CD14-positive monocyte (primary cell): ENCODE measurements around the gene BRINP3. TPM values are rescaled to one million over a fixed set of nuclear protein-coding genes. Genes with fewer than 3 reads are reported as not detected.
A peak's percentile ranks its signal among the peaks of the same experiment; 100 is the strongest.

ENCODE experiments used
- DNase-seq, 3 donors: peaks; one replicate each; pipeline ENCODE4 v3.0.0-alpha.2; 2011 to 2022
- H2AFZ ChIP-seq: 2 replicates; pipeline ENCODE4 v1.6.0; 2012; ENCODE audit warnings: mild to moderate bottlenecking, low read depth, low read length, inconsistent platforms; ENCODE audit not compliant: insufficient read depth, poor library complexity, severe bottlenecking
- H3K27ac ChIP-seq, 2 donors: 1 replicate in 1 of 2; 2 replicates in 1 of 2; pipeline ENCODE4 v1.5.1; 2012 to 2013; ENCODE audit warnings: low read length in 2 of 2, control low read depth in 1 of 2, inconsistent platforms in 1 of 2, low read depth in 1 of 2, mild to moderate bottlenecking in 1 of 2
- H3K27me3 ChIP-seq, 2 donors: one replicate each; pipeline versions ENCODE4 v1.6.0 to v1.6.1; 2011 to 2013; ENCODE audit warnings: low read length in 2 of 2; ENCODE audit not compliant: control insufficient read depth in 2 of 2, insufficient read depth in 2 of 2
- H3K36me3 ChIP-seq, 2 donors: replicated peaks in 1 of 2; 1 replicate in 1 of 2; 2 replicates in 1 of 2; pipeline versions ENCODE4 v1.5.1 to v1.6.1; 2012 to 2013; ENCODE audit warnings: low read length in 2 of 2, control low read depth in 1 of 2, inconsistent platforms in 1 of 2, mild to moderate bottlenecking in 1 of 2; ENCODE audit not compliant: insufficient read depth in 2 of 2, control insufficient read depth in 1 of 2
- H3K4me1 ChIP-seq, 2 donors: 1 replicate in 1 of 2; 2 replicates in 1 of 2; pipeline versions ENCODE4 v1.5.1 to v1.6.1; 2012 to 2013; ENCODE audit warnings: low read length in 2 of 2, control low read depth in 1 of 2, inconsistent platforms in 1 of 2, mild to moderate bottlenecking in 1 of 2, moderate library complexity in 1 of 2; ENCODE audit not compliant: insufficient read depth in 2 of 2, control insufficient read depth in 1 of 2
- H3K4me2 ChIP-seq: replicated peaks from 2 replicates; pipeline ENCODE3; 2012; ENCODE audit warnings: low read length, moderate library complexity, mild to moderate bottlenecking; ENCODE audit not compliant: poor library complexity, severe bottlenecking; ENCODE audit errors: extremely low read depth
- H3K4me3 ChIP-seq, 3 experiments: fragments of 200-600 bp in 1 of 3; sonication (generic) in 1 of 3; replicated peaks in 1 of 3; 1 replicate in 2 of 3; 2 replicates in 1 of 3; pipeline ENCODE4 v1.5.1; 2011 to 2013; ENCODE audit warnings: low read length in 3 of 3, mild to moderate bottlenecking in 3 of 3, control low read depth in 2 of 3, low read depth in 2 of 3, inconsistent platforms in 1 of 3, moderate library complexity in 1 of 3
- H3K79me2 ChIP-seq: 2 replicates; pipeline ENCODE4 v1.6.0; 2012; ENCODE audit warnings: mild to moderate bottlenecking, control low read depth, inconsistent platforms, low read length, moderate library complexity; ENCODE audit not compliant: insufficient read depth
- H3K9ac ChIP-seq: 2 replicates; pipeline ENCODE4 v1.6.0; 2017; ENCODE audit warnings: low read length, mild to moderate bottlenecking; ENCODE audit not compliant: insufficient read depth, poor library complexity, severe bottlenecking
- H3K9me3 ChIP-seq, 2 donors: replicated peaks in 1 of 2; 1 replicate in 1 of 2; 2 replicates in 1 of 2; pipeline versions ENCODE4 v1.5.1 to v1.6.1; 2012 to 2013; ENCODE audit warnings: low read length in 2 of 2, control low read depth in 1 of 2; ENCODE audit not compliant: control insufficient read depth in 1 of 2, insufficient read depth in 1 of 2
- H4K20me1 ChIP-seq: 2 replicates; pipeline ENCODE4 v1.6.0; 2012; ENCODE audit warnings: mild to moderate bottlenecking, low read length, control low read depth, moderate library complexity; ENCODE audit not compliant: insufficient read depth
- H3K27ac Mint-ChIP-seq, 7 donors: one replicate each; pipeline ENCODE4 v1.8.0; 2020; ENCODE audit warnings: mild to moderate bottlenecking in 7 of 7, mixed read lengths in 7 of 7, moderate library complexity in 6 of 7, inconsistent platforms in 2 of 7
- H3K27me3 Mint-ChIP-seq, 3 donors: one replicate each; pipeline ENCODE4 v1.8.0; 2021 to 2022; ENCODE audit warnings: low read depth in 3 of 3, mild to moderate bottlenecking in 3 of 3, mixed read lengths in 3 of 3, moderate library complexity in 3 of 3, inconsistent platforms in 1 of 3
- H3K36me3 Mint-ChIP-seq, 2 donors: one replicate each; pipeline ENCODE4 v1.8.0; 2020; ENCODE audit warnings: mixed read lengths in 2 of 2, inconsistent platforms in 1 of 2, mild to moderate bottlenecking in 1 of 2
- H3K4me1 Mint-ChIP-seq: one replicate; pipeline ENCODE4 v1.8.0; 2020; ENCODE audit warnings: mild to moderate bottlenecking, mixed read lengths
- H3K4me3 Mint-ChIP-seq, 2 donors: one replicate each; pipeline ENCODE4 v1.8.0; 2020; ENCODE audit warnings: mild to moderate bottlenecking in 2 of 2, mixed read lengths in 2 of 2, moderate library complexity in 1 of 2
- H3K9me3 Mint-ChIP-seq, 7 donors: one replicate each; pipeline ENCODE4 v1.8.0; 2020 to 2022; ENCODE audit warnings: mixed read lengths in 7 of 7, mild to moderate bottlenecking in 6 of 7, moderate library complexity in 6 of 7, inconsistent platforms in 2 of 7
- CTCF ChIP-seq: fragments of 200-600 bp; IDR thresholded peaks from one replicate; pipeline ENCODE4 v1.8.0; 2022; ENCODE audit warnings: antibody characterized with exemption, mild to moderate bottlenecking
- WGBS: methylation state at CpG from one replicate; pipeline ENCODE4 v1.1.5; 2013; ENCODE audit warnings: missing lambda C conversion rate; ENCODE audit not compliant: insufficient coverage; 5-methylcytosine and 5-hydroxymethylcytosine counted together
- intact Hi-C, 2 donors: fragments of 100-400 bp; cut with micrococcal nuclease; formaldehyde crosslinking; loops; one replicate each; pipeline versions ENCODE4 v1.15.0 to v1.15.1; 2023
- polyA plus RNA-seq, 3 donors: library from polyadenylated mRNA; depleted of rRNA in 1 of 3; unstranded in 2 of 3; stranded (reverse) in 1 of 3; fragments of 300-500 nt in 2 of 3; fragments of >200 nt in 1 of 3; fragmentation: Illumina TruSeq in 2 of 3; gene quantifications; 1 replicate in 2 of 3; 2 replicates in 1 of 3; pipeline ENCODE4 v1.2.3, GENCODE V29; 2012 to 2021

The BRINP3 gene
- polyA plus RNA-seq, 3 donors: not detected

- DNase-seq: no peak
- Histone ChIP-seq H4K20me1 (no peaks in the 10 kb centered on the region), H3K9me3 (peaks cover 0 to 4% of the 10 kb centered on the region in 2 donors), H3K4me2 (no peak overlapping the region), H2AFZ (no peak overlapping the region), H3K27ac (no peak overlapping the region), H3K4me3 (no peak overlapping the region), H3K4me1 (no peaks in the 10 kb centered on the region), H3K36me3 (no peaks in the 10 kb centered on the region), H3K9ac (no peak overlapping the region), H3K27me3 (no peaks in the 10 kb centered on the region), H3K79me2 (no peaks in the 10 kb centered on the region)
- TF ChIP-seq CTCF: no peak
- 63% methylated on average over 2 of the region's 2 CpGs for WGBS
- no peaks in the 10 kb centered on the region for H3K36me3 Mint-ChIP-seq
- intact Hi-C loops: no loop called here
- peak overlapping the region in 1 of 7 donors; percentile 13 for H3K27ac Mint-ChIP-seq
- peaks cover 0 to 6% (median 0%) of the 10 kb centered on the region in 7 donors for H3K9me3 Mint-ChIP-seq
- no peaks in the 10 kb centered on the region for H3K27me3 Mint-ChIP-seq
- no peaks in the 10 kb centered on the region for H3K4me1 Mint-ChIP-seq
- no peak overlapping the region for H3K4me3 Mint-ChIP-seq
Measured at GRCh38 chr1:190138266-190138665, 339.4 kb downstream of the BRINP3 start.

- Mint-ChIP-seq H3K36me3 (no peaks in the 10 kb centered on the region), H3K4me3 (no peak overlapping the region), H3K4me1 (no peaks in the 10 kb centered on the region), H3K27me3 (no peaks in the 10 kb centered on the region), H3K9me3 (peaks cover 0 to 3% (median 0%) of the 10 kb centered on the region in 7 donors), H3K27ac (no peak overlapping the region)
- H3K27ac ChIP-seq: no peak overlapping the region
- intact Hi-C loops: no loop called here
- no peaks in the 10 kb centered on the region for H3K9me3 ChIP-seq
- H3K9ac ChIP-seq: no peak overlapping the region
- no peak for DNase-seq
- no peaks in the 10 kb centered on the region for H3K36me3 ChIP-seq
- no CpG with 5 or more reads among the region's 1 CpG for WGBS
- H4K20me1 ChIP-seq: no peaks in the 10 kb centered on the region
- H3K79me2 ChIP-seq: no peaks in the 10 kb centered on the region
- TF ChIP-seq CTCF: no peak
- H3K4me3 ChIP-seq: no peak overlapping the region
- no peak overlapping the region for H2AFZ ChIP-seq
- H3K4me2 ChIP-seq: no peak overlapping the region
- no peaks in the 10 kb centered on the region for H3K27me3 ChIP-seq
- H3K4me1 ChIP-seq: no peaks in the 10 kb centered on the region
Measured at GRCh38 chr1:190129366-190129765, 348.3 kb downstream of the BRINP3 start.
